Measurements from ENCODE around the gene GPR176. TPM values are rescaled to one million over a fixed set of nuclear protein-coding genes. Genes with fewer than 3 reads are reported as not detected.

The GPR176 gene
- total RNA-seq, 1 donor from 2014 or later: 20.6 TPM

- Histone ChIP-seq H3K36me3 (no peaks in the 10 kb centered on the region), H3K4me1 (no peaks in the 10 kb centered on the region), H3K27me3 (no peaks in the 10 kb centered on the region), H3K79me2 (ENCODE audit: low read depth) (no peaks in the 10 kb centered on the region), H3K9ac (no peak overlapping the region), H3F3A (ENCODE audit: low read depth) (no peaks in the 10 kb centered on the region), H3K4me2 (no peak overlapping the region), H3K4me3 (no peak overlapping the region), H4K20me1 (ENCODE audit: low read depth) (no peaks in the 10 kb centered on the region), H3K27ac (no peak overlapping the region), H2AFZ (replicated peaks) (no peak overlapping the region), H3K9me3 (ENCODE audit: low read depth) (no peaks in the 10 kb centered on the region)
- DNase-seq (ENCODE audit: low spot score): no peak
- Mint-ChIP-seq H3K4me1 (peaks cover 9% of the 10 kb centered on the region), H3K27ac (no peak overlapping the region), H3K4me3 (no peak overlapping the region), H3K9me3 (peaks cover 5% of the 10 kb centered on the region), H3K36me3 (peaks cover 15% of the 10 kb centered on the region), H3K27me3 (ENCODE audit: insufficient read depth, low read depth) (peaks cover 6% of the 10 kb centered on the region)
- no peak for TF ChIP-seq EZH2 (IDR thresholded peaks at IDR 0.05)
- no peak for TF ChIP-seq EZH2phosphoT487 (IDR thresholded peaks at IDR 0.05)
- TF ChIP-seq CTCF (IDR thresholded peaks at IDR 0.05): no peak
Measured at GRCh38 chr15:39767921-39768320, 152.1 kb downstream of the GPR176 start.

GRCh38 chr15:39761006-39761405, 159.1 kb downstream of the GPR176 start:
- H3K4me2 ChIP-seq: no peak overlapping the region
- peaks cover 6% of the 10 kb centered on the region for H3K9me3 Mint-ChIP-seq
- peaks cover 7% of the 10 kb centered on the region for H3F3A ChIP-seq (ENCODE audit: low read depth)
- no peak overlapping the region for H2AFZ ChIP-seq (replicated peaks)
- peaks cover 15% of the 10 kb centered on the region for H3K36me3 Mint-ChIP-seq
- no peaks in the 10 kb centered on the region for H3K4me1 ChIP-seq
- TF ChIP-seq EZH2 (IDR thresholded peaks at IDR 0.05) (no peak), CTCF (IDR thresholded peaks at IDR 0.05) (no peak), EZH2phosphoT487 (IDR thresholded peaks at IDR 0.05) (no peak)
- no peak for DNase-seq (ENCODE audit: low spot score)
- H3K9me3 ChIP-seq (ENCODE audit: low read depth): no peaks in the 10 kb centered on the region
- no peaks in the 10 kb centered on the region for H4K20me1 ChIP-seq (ENCODE audit: low read depth)
- H3K4me1 Mint-ChIP-seq: peaks cover 5% of the 10 kb centered on the region
- H3K27ac Mint-ChIP-seq: no peak overlapping the region
- no peak overlapping the region for H3K4me3 ChIP-seq
- H3K4me3 Mint-ChIP-seq: no peak overlapping the region
- H3K27ac ChIP-seq: no peak overlapping the region
- no peaks in the 10 kb centered on the region for H3K36me3 ChIP-seq
- H3K79me2 ChIP-seq (ENCODE audit: low read depth): no peaks in the 10 kb centered on the region
- H3K27me3 ChIP-seq: no peaks in the 10 kb centered on the region
- H3K9ac ChIP-seq: no peak overlapping the region
- peaks cover 3% of the 10 kb centered on the region for H3K27me3 Mint-ChIP-seq (ENCODE audit: insufficient read depth, low read depth)

GRCh38 chr15:39756806-39757522, 163.1 kb downstream of the GPR176 start:
- Mint-ChIP-seq H3K27me3 (ENCODE audit: insufficient read depth, low read depth) (peaks cover 2% of the 10 kb centered on the region), H3K27ac (peak overlapping the region; percentile 31), H3K36me3 (peaks cover 13% of the 10 kb centered on the region), H3K9me3 (peaks cover 10% of the 10 kb centered on the region), H3K4me1 (peaks cover 7% of the 10 kb centered on the region), H3K4me3 (no peak overlapping the region)
- no peak overlapping the region for H3K4me3 ChIP-seq
- H3K4me1 ChIP-seq: no peaks in the 10 kb centered on the region
- H3K9ac ChIP-seq: no peak overlapping the region
- H2AFZ ChIP-seq (replicated peaks): no peak overlapping the region
- H3K27me3 ChIP-seq: no peaks in the 10 kb centered on the region
- no peaks in the 10 kb centered on the region for H3K9me3 ChIP-seq (ENCODE audit: low read depth)
- H3K36me3 ChIP-seq: no peaks in the 10 kb centered on the region
- no peak overlapping the region for H3K27ac ChIP-seq
- H4K20me1 ChIP-seq (ENCODE audit: low read depth): no peaks in the 10 kb centered on the region
- peaks cover 7% of the 10 kb centered on the region for H3F3A ChIP-seq (ENCODE audit: low read depth)
- peak; percentile 85 for DNase-seq (ENCODE audit: low spot score)
- H3K4me2 ChIP-seq: no peak overlapping the region
- no peaks in the 10 kb centered on the region for H3K79me2 ChIP-seq (ENCODE audit: low read depth)
- TF ChIP-seq EZH2phosphoT487 (IDR thresholded peaks at IDR 0.05): no peak
- peak; percentile 94 for TF ChIP-seq CTCF (IDR thresholded peaks at IDR 0.05)

All from neural progenitor cell (in vitro differentiated cells).